H1 (cell line): ENCODE results near the gene DPP8. TPM values are rescaled to one million over a fixed set of nuclear protein-coding genes. Genes with fewer than 3 reads are reported as not detected.

ENCODE experiments used
- PHF8 ChIP-seq: fragments of 200-600 bp; sonication (generic); conservative IDR thresholded peaks from 2 replicates; pipeline ENCODE4 v1.7.1; 2012; ENCODE audit warnings: low read depth, mild to moderate bottlenecking, inconsistent platforms, low read length, moderate library complexity
- TAF1 ChIP-seq: IDR thresholded peaks from 2 replicates; pipeline ENCODE4 v1.6.1; 2011; ENCODE audit warnings: mild to moderate bottlenecking, low read depth, low read length
- polyA plus RNA-seq, 7 experiments: library from polyadenylated mRNA; depleted of rRNA in 3 of 7; stranded (reverse) in 5 of 7; unstranded in 2 of 7; fragments of >200 nt in 5 of 7; fragments of 200-250 nt in 2 of 7; gene quantifications; 1 replicate in 5 of 7; 2 replicates in 1 of 7; 4 replicates in 1 of 7; pipeline versions ENCODE4 v1.2.1 to v1.2.3, GENCODE V29; 2011 to 2013; ENCODE audit warnings: missing spikeins in 2 of 7, mixed read lengths in 2 of 7
- total RNA-seq: library from RNA; stranded (reverse); fragmentation: NEBNext Ultra II Directional; extraction: Animal tissue kit (Norgen Biotek cat#: 25700); gene quantifications from 2 replicates; pipeline ENCODE4 v1.2.1, GENCODE V29; 2021
- TF ChIP-seq, protein P1 (sequence below): fragments of 300-600 bp; sonication (generic); IDR thresholded peaks from 2 replicates; pipeline ENCODE4 v1.7.1; 2012; ENCODE audit warnings: low read length, moderate library complexity, mild to moderate bottlenecking, inconsistent platforms; ENCODE audit not compliant: insufficient replicate concordance
- TF ChIP-seq, protein P2 (sequence below), 3 experiments: IDR thresholded peaks; 1 replicate in 2 of 3; 2 replicates in 1 of 3; pipeline versions ENCODE4 v1.5.1 to v1.6.1; 2011; ENCODE audit warnings: low read length in 3 of 3, mild to moderate bottlenecking in 3 of 3, inconsistent platforms in 2 of 3, low read depth in 1 of 3, moderate library complexity in 1 of 3; ENCODE audit not compliant: insufficient read depth in 1 of 3; ENCODE audit errors: control extremely low read depth in 1 of 3

The DPP8 gene
- total and polyA plus RNA-seq, 2 of the 8 experiments (the other 6 are each of a cell fraction or from before 2014, with no cell fraction given): 9.9 to 26.0 TPM

DNA sequence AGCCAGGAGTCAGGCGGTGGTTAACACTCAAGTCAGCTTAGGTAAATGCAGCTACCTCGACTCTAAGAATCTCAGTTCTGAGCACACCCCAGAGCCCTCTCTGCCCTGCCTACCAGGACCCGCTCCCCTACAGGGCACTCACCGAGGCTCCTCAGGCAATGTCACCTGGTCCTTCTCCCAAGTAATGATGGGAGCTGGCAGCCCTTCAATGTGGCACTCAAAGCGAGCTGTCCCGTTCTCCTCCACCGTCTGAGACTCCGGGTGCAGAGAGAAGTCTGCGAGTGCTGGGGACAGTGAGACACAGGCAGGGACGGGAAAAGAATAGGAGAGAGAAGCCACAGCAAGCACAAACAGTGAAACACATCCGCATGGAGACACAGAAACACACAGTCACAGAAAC is 107.5 kb downstream of the DPP8 start (continued):
- TF ChIP-seq, protein P1, sequence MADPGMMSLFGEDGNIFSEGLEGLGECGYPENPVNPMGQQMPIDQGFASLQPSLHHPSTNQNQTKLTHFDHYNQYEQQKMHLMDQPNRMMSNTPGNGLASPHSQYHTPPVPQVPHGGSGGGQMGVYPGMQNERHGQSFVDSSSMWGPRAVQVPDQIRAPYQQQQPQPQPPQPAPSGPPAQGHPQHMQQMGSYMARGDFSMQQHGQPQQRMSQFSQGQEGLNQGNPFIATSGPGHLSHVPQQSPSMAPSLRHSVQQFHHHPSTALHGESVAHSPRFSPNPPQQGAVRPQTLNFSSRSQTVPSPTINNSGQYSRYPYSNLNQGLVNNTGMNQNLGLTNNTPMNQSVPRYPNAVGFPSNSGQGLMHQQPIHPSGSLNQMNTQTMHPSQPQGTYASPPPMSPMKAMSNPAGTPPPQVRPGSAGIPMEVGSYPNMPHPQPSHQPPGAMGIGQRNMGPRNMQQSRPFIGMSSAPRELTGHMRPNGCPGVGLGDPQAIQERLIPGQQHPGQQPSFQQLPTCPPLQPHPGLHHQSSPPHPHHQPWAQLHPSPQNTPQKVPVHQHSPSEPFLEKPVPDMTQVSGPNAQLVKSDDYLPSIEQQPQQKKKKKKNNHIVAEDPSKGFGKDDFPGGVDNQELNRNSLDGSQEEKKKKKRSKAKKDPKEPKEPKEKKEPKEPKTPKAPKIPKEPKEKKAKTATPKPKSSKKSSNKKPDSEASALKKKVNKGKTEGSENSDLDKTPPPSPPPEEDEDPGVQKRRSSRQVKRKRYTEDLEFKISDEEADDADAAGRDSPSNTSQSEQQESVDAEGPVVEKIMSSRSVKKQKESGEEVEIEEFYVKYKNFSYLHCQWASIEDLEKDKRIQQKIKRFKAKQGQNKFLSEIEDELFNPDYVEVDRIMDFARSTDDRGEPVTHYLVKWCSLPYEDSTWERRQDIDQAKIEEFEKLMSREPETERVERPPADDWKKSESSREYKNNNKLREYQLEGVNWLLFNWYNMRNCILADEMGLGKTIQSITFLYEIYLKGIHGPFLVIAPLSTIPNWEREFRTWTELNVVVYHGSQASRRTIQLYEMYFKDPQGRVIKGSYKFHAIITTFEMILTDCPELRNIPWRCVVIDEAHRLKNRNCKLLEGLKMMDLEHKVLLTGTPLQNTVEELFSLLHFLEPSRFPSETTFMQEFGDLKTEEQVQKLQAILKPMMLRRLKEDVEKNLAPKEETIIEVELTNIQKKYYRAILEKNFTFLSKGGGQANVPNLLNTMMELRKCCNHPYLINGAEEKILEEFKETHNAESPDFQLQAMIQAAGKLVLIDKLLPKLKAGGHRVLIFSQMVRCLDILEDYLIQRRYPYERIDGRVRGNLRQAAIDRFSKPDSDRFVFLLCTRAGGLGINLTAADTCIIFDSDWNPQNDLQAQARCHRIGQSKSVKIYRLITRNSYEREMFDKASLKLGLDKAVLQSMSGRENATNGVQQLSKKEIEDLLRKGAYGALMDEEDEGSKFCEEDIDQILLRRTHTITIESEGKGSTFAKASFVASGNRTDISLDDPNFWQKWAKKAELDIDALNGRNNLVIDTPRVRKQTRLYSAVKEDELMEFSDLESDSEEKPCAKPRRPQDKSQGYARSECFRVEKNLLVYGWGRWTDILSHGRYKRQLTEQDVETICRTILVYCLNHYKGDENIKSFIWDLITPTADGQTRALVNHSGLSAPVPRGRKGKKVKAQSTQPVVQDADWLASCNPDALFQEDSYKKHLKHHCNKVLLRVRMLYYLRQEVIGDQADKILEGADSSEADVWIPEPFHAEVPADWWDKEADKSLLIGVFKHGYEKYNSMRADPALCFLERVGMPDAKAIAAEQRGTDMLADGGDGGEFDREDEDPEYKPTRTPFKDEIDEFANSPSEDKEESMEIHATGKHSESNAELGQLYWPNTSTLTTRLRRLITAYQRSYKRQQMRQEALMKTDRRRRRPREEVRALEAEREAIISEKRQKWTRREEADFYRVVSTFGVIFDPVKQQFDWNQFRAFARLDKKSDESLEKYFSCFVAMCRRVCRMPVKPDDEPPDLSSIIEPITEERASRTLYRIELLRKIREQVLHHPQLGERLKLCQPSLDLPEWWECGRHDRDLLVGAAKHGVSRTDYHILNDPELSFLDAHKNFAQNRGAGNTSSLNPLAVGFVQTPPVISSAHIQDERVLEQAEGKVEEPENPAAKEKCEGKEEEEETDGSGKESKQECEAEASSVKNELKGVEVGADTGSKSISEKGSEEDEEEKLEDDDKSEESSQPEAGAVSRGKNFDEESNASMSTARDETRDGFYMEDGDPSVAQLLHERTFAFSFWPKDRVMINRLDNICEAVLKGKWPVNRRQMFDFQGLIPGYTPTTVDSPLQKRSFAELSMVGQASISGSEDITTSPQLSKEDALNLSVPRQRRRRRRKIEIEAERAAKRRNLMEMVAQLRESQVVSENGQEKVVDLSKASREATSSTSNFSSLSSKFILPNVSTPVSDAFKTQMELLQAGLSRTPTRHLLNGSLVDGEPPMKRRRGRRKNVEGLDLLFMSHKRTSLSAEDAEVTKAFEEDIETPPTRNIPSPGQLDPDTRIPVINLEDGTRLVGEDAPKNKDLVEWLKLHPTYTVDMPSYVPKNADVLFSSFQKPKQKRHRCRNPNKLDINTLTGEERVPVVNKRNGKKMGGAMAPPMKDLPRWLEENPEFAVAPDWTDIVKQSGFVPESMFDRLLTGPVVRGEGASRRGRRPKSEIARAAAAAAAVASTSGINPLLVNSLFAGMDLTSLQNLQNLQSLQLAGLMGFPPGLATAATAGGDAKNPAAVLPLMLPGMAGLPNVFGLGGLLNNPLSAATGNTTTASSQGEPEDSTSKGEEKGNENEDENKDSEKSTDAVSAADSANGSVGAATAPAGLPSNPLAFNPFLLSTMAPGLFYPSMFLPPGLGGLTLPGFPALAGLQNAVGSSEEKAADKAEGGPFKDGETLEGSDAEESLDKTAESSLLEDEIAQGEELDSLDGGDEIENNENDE: no peak
- TF ChIP-seq TAF1 (no peak), PHF8 (no peak)
- TF ChIP-seq, protein P2, sequence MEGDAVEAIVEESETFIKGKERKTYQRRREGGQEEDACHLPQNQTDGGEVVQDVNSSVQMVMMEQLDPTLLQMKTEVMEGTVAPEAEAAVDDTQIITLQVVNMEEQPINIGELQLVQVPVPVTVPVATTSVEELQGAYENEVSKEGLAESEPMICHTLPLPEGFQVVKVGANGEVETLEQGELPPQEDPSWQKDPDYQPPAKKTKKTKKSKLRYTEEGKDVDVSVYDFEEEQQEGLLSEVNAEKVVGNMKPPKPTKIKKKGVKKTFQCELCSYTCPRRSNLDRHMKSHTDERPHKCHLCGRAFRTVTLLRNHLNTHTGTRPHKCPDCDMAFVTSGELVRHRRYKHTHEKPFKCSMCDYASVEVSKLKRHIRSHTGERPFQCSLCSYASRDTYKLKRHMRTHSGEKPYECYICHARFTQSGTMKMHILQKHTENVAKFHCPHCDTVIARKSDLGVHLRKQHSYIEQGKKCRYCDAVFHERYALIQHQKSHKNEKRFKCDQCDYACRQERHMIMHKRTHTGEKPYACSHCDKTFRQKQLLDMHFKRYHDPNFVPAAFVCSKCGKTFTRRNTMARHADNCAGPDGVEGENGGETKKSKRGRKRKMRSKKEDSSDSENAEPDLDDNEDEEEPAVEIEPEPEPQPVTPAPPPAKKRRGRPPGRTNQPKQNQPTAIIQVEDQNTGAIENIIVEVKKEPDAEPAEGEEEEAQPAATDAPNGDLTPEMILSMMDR (IDR thresholded peaks at IDR 0.05; ENCODE audit: control extremely low read depth in 1 of 3, insufficient read depth in 1 of 3, low read depth in 1 of 3, low read length in 3 of 3): no peak
- TF ChIP-seq, all 59 proteins: peak for 0
